ENCODE results near the gene CCDC185. TPM values are rescaled to one million over a fixed set of nuclear protein-coding genes. Genes with fewer than 3 reads are reported as not detected.

CCDC185 gene
- total and polyA plus RNA-seq, 3 donors from 2014 or later = 17.2 to 64.8 (median 29.8) TPM

GRCh38 chr1:223401873-223402789 lies 8.9 kb downstream of the CCDC185 start:
- Histone ChIP-seq H3K4me3 (no peak overlapping the region), H3K27me3 (no peaks in the 10 kb centered on the region), H3K27ac (no peak overlapping the region), H3K4me1 (no peaks in the 10 kb centered on the region), H3K9me3 (no peaks in the 10 kb centered on the region), H3K36me3 (ENCODE audit: low read depth, missing control alignments) (no peaks in the 10 kb centered on the region)
- 71 to 78% methylated on average over 2 of the region's 2 CpGs for WGBS, 2 donors
- TF ChIP-seq POLR2A (IDR thresholded peaks at IDR 0.05) (no peak), CTCF (IDR thresholded peaks at IDR 0.05) (no peak)
- no peak for DNase-seq
- intact Hi-C loops (cut with DNase I; ENCODE audit: low total_unique reads) = no loop called here

GRCh38 chr1:223402790-223403142 lies 9.6 kb downstream of the CCDC185 start:
- Histone ChIP-seq H3K4me3 (no peak overlapping the region), H3K27ac (no peak overlapping the region), H3K27me3 (no peaks in the 10 kb centered on the region), H3K4me1 (no peaks in the 10 kb centered on the region), H3K36me3 (ENCODE audit: low read depth, missing control alignments) (no peaks in the 10 kb centered on the region), H3K9me3 (no peaks in the 10 kb centered on the region)
- TF ChIP-seq CTCF (IDR thresholded peaks at IDR 0.05) = no peak
- TF ChIP-seq POLR2A (IDR thresholded peaks at IDR 0.05) = no peak
- intact Hi-C loops (cut with DNase I; ENCODE audit: low total_unique reads) = no loop called here
- 82 to 89% methylated on average over 2 of the region's 2 CpGs for WGBS, 2 donors
- no peak for DNase-seq

GRCh38 chr1:223403184-223403815 lies 10.1 kb downstream of the CCDC185 start:
- no peaks in the 10 kb centered on the region for H3K27me3 ChIP-seq
- TF ChIP-seq POLR2A (IDR thresholded peaks at IDR 0.05) (no peak), CTCF (IDR thresholded peaks at IDR 0.05) (no peak)
- intact Hi-C loops (cut with DNase I; ENCODE audit: low total_unique reads) = no loop called here
- no peaks in the 10 kb centered on the region for H3K9me3 ChIP-seq
- H3K36me3 ChIP-seq (ENCODE audit: low read depth, missing control alignments) = no peaks in the 10 kb centered on the region
- WGBS, 2 donors = 75 to 82% methylated on average over 3 of the region's 3 CpGs
- no peak for DNase-seq
- H3K4me3 ChIP-seq = no peak overlapping the region
- no peak overlapping the region for H3K27ac ChIP-seq
- H3K4me1 ChIP-seq = no peaks in the 10 kb centered on the region

- DNase-seq = no peak
- no peak for TF ChIP-seq CTCF (IDR thresholded peaks at IDR 0.05)
Observed at GRCh38 chr1:223405507-223405906, 12.3 kb downstream of the CCDC185 start.

More at GRCh38 chr1:223405507-223405906, 12.3 kb downstream of the CCDC185 start:
- 90 to 91% methylated on average over 3 of the region's 3 CpGs for whole genome bisulfite sequencing, 2 donors
- Histone ChIP-seq H3K27me3 (no peaks in the 10 kb centered on the region), H3K9me3 (no peaks in the 10 kb centered on the region), H3K36me3 (ENCODE audit: low read depth, missing control alignments) (no peaks in the 10 kb centered on the region), H3K27ac (no peak overlapping the region), H3K4me3 (no peak overlapping the region), H3K4me1 (no peaks in the 10 kb centered on the region)
- intact Hi-C loops (cut with DNase I; ENCODE audit: low total_unique reads) = no loop called here

All from testis (tissue), 3 donors.